ENCODE results near the gene TUSC2. TPM values are rescaled to one million over a fixed set of nuclear protein-coding genes. Genes with fewer than 3 reads are reported as not detected.
A peak's percentile ranks its signal among the peaks of the same experiment; 100 is the strongest.

Gene TUSC2
- total and polyA plus RNA-seq, 9 donors = 12.8 to 19.2 (median 17.0) TPM

DNA sequence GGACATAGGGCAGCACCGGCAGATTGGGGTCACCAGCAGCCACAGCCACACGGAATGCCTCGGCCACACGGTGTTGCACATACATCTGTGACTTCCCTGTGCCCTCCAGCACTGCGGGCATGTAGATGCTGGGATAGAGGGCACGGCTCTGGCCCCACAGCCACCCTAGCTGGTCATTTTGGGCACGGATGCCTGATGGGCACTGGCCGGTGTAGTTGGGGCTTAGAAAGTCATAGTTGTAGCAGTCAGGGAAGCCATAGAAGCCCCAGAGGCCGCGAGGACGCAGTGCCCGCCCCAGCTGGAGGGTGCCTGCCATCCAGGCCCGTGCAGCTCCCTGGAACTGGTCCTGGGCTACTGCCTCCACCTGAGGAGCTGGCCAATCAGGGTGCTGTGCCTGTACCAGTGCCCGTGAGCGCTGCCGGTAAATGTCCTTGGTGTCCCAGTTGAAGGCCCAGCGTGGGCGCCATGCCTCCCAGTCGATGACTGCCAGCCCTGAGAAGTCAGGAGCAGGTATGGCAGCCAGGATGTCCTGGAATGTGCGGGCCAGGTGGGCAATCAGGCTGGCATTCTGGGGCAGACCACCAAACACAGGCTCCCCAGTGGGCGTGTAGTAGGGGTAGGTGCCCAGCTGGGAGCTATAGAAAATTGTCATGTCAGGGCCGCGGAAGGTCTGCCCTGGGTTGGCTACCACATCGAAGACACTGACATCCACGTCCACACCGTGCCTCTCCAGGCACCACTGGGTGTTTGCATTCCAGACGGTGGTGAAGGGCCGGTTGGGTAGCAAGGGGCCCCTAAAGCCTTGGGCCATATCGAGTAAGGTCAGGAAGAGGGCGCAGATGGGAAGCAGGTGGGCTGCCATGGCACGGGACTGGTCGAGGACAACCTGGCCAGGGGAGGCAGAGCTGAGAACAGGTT is 25.7 kb downstream of the TUSC2 start:
- peak; percentile 22 for DNase-seq
- peaks cover 43% of the 10 kb centered on the region for H3K4me1 ChIP-seq (ENCODE audit: control insufficient read depth, insufficient read depth, low read length)

DNA sequence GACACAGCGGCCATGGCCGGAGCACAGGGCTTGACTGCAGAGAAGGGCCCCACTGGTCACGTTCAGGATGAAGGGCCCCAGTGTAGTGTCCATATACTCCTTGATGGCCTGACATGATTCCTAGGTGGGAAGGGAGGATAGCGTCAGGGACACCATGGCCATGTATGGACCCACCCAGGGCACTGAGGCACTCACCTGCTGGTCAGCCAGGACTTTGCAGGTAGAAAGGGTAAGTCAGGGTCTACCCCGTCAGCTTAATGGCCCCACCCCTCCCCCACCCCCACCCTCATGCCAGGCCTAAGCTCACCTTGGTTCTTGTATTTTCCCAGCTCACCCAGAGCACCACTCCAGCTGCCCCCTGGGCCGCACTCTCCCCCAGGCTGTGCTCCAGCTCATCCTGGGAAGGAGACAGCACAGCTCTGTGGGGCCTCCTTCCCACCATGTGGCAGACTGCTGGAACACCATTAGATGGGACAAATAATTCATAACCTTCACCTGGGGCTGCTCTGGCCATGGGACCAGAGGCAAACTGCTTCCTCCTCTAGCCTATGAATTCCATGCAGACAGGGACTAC is 27.3 kb downstream of the TUSC2 start:
- DNase-seq = peak; percentile 31
- Histone ChIP-seq H3K27me3 (ENCODE audit: control insufficient read depth, insufficient read depth, low read length) (no peaks in the 10 kb centered on the region), H3K9me3 (replicated peaks; ENCODE audit: control insufficient read depth, low read depth, low read length) (no peaks in the 10 kb centered on the region), H3K4me3 (ENCODE audit: low read length) (no peak overlapping the region), H3K4me1 (ENCODE audit: control insufficient read depth, insufficient read depth, low read length) (peaks cover 43% of the 10 kb centered on the region), H3K27ac (ENCODE audit: low read length) (peak overlapping the region; percentile 86), H3K36me3 (ENCODE audit: control insufficient read depth, insufficient read depth, low read length) (peaks cover 7% of the 10 kb centered on the region)
- 83% methylated on average over 5 of the region's 6 CpGs for WGBS (ENCODE audit: insufficient coverage)

More for the DNA sequence above, 25.7 kb downstream of the TUSC2 start:
- Histone ChIP-seq H3K4me3 (ENCODE audit: low read length) (no peak overlapping the region), H3K9me3 (replicated peaks; ENCODE audit: control insufficient read depth, low read depth, low read length) (no peaks in the 10 kb centered on the region), H3K27ac (ENCODE audit: low read length) (peak overlapping the region; percentile 65), H3K27me3 (ENCODE audit: control insufficient read depth, insufficient read depth, low read length) (no peaks in the 10 kb centered on the region), H3K36me3 (ENCODE audit: control insufficient read depth, insufficient read depth, low read length) (peaks cover 3% of the 10 kb centered on the region)
- WGBS (ENCODE audit: insufficient coverage) = 83% methylated on average over 32 of the region's 32 CpGs

DNA sequence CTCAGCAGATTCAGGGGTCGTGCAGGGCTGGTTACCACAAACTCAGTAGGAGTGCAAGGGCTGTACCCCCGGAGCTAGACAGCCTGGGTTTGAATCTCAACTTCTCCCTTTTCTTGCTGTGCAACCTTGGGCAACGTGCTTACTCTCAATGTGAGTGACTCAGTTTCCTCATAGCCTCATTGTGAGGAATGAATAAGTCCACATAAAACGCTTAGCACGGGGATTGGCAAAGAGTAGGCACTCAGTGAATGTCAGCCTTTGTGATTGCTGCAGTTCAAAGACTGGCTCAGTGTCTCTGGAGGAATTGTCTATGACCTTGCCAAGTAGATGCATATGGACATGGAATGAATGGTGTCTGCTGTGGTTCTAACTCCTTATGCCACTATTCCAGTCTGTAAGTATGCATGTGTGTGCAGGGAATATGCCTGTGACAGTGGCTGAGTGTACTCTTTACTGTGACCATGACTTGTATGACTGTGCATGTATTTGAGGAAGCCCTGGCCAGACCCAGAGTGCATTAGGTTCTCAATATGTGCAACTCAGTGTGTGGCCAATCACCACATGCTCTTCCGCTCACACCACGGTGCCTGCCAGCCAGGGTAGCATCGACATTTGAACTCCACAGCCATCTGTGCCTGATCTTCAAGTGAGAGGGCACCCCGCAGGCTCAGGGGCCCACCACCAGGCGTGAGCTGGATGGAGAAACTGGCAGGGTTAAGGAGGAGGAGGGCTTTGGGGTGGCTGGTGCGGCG is 27.9 kb downstream of the TUSC2 start:
- peaks cover 43% of the 10 kb centered on the region for H3K4me1 ChIP-seq (ENCODE audit: control insufficient read depth, insufficient read depth, low read length)
- peak; percentile 68 for DNase-seq

DNA sequence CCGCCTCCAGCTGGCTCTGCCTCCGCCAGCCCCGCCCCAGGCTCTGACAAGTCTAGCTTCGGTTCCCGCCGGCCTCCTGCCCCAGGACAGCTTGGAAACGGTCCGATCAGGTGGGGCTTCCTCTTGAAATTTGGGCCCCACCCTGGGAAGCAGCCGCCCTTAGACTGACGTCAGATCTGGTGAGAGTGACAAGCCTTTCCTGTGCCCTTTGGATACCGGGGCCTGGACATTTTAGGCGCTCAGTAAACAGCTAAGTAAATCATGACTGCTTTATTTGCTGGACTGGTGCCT is 28.4 kb downstream of the TUSC2 start:
- H3K36me3 ChIP-seq (ENCODE audit: control insufficient read depth, insufficient read depth, low read length) = peaks cover 7% of the 10 kb centered on the region
- H3K4me1 ChIP-seq (ENCODE audit: control insufficient read depth, insufficient read depth, low read length) = peaks cover 43% of the 10 kb centered on the region
- 0% methylated on average over 12 of the region's 12 CpGs for WGBS (ENCODE audit: insufficient coverage)
- no peak for DNase-seq
- H3K27me3 ChIP-seq (ENCODE audit: control insufficient read depth, insufficient read depth, low read length) = no peaks in the 10 kb centered on the region
- no peaks in the 10 kb centered on the region for H3K9me3 ChIP-seq (replicated peaks; ENCODE audit: control insufficient read depth, low read depth, low read length)
- H3K27ac ChIP-seq (ENCODE audit: low read length) = peak overlapping the region; percentile 86
- peak overlapping the region; percentile 50 for H3K4me3 ChIP-seq (ENCODE audit: low read length)

More for the DNA sequence above, 27.9 kb downstream of the TUSC2 start:
- 48% methylated on average over 12 of the region's 12 CpGs for WGBS (ENCODE audit: insufficient coverage)
- H3K36me3 ChIP-seq (ENCODE audit: control insufficient read depth, insufficient read depth, low read length) = peaks cover 7% of the 10 kb centered on the region
- no peaks in the 10 kb centered on the region for H3K9me3 ChIP-seq (replicated peaks; ENCODE audit: control insufficient read depth, low read depth, low read length)
- peak overlapping the region; percentile 50 for H3K4me3 ChIP-seq (ENCODE audit: low read length)
- H3K27ac ChIP-seq (ENCODE audit: low read length) = peak overlapping the region; percentile 86
- no peaks in the 10 kb centered on the region for H3K27me3 ChIP-seq (ENCODE audit: control insufficient read depth, insufficient read depth, low read length)

DNA sequence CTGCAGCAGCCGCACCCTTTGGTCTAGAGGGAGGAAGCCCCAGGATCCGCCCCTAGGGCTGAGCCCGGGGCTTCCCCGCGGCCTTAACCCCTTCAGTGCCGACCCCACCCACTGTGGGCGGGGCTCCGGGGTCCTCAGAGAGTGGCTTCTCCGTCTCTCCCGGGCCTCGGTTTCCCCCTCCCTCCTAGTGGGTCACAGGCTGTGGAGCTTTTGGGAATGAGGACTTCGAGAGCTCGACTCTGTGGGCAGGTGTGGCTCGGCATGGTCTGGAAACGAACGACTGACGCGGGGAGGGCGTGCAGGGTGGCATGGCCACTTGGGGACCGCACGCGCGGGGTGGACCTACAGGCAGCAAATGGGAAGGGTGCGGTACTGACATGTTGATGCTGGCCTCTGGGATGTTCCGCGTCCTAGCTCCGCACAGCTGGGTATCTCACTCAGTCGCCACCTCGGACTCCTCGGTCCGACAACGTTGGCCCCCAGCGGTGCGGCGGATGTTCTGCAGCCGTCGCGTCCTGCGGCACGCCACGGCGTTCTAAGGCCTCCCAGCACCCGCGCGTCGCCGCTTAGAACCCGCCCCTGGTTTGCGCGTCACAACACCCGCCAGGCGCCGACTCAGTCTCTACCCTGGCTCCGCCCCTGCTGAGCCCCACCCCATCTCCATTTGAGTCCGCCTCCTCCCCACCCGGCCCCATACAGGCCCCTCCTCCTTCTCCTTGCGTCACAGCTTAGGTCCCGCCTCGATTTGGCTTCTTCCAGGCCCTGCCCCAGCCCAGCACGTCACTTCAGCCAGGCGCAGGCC is 29.0 kb downstream of the TUSC2 start, which contains the start of the genes HYAL3 and NAA80:
Gene HYAL3, minus strand, starts transcription at position 570 of the 802 bp plus-strand sequence. CDS start 3,803 bp downstream, outside the sequence.
Gene NAA80, minus strand, starts transcription at position 570 of the 802 bp plus-strand sequence. CDS start 1,942 bp downstream, outside the sequence.
- H3K27ac ChIP-seq (ENCODE audit: low read length) = peak within 1 kb of the TSS; percentile 93
- peaks cover 7% of the 10 kb centered on the region for H3K36me3 ChIP-seq (ENCODE audit: control insufficient read depth, insufficient read depth, low read length)
- peaks cover 43% of the 10 kb centered on the region for H3K4me1 ChIP-seq (ENCODE audit: control insufficient read depth, insufficient read depth, low read length)
- H3K27me3 ChIP-seq (ENCODE audit: control insufficient read depth, insufficient read depth, low read length) = no peaks in the 10 kb centered on the region
- H3K9me3 ChIP-seq (replicated peaks; ENCODE audit: control insufficient read depth, low read depth, low read length) = no peaks in the 10 kb centered on the region
- peak; percentile 100 for DNase-seq
- H3K4me3 ChIP-seq (ENCODE audit: low read length) = peak within 1 kb of the TSS; percentile 88
- under 1% methylated on average over 50 of the region's 61 CpGs for WGBS (ENCODE audit: insufficient coverage)

DNA sequence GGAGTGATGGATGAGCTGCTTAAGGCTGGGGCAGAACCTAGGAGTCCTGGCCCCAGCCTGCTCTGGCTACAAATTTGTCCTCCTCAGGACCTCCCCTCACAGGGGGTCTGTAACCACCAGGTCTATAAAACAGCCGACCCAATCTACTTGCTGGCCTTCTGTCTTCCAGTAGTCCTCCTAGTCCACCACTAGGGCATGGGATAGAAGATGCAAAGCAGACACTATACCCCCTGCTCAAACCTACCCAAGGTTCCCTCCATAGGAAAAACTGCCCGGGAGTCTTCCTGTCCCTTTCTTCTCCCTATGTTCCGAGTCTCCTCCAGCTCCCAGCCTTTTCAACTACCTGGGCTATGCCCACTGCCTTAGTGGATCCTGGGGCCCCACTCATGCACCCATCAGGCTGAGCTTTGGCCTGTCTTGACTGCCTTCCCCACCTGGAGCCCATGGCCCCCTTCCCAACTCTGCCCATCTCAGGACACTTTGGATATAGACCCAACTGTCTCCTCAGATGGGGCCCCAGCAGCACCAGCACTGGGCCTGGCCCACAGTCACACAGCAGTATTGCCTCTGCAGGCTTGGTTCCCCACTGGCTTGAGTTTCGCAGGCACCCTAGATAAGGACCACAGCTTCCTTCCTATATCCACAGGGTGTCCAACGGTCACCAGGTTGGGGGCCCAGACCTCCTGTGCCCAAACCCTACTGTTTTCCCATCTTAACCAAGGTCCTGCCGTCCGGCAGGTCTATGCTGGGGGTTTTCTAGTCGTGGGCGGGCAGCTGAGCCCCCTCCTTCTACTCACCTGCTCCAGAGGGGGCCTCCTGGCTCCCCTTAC is 29.9 kb downstream of the TUSC2 start:
- Histone ChIP-seq H3K9me3 (replicated peaks; ENCODE audit: control insufficient read depth, low read depth, low read length) (no peaks in the 10 kb centered on the region), H3K36me3 (ENCODE audit: control insufficient read depth, insufficient read depth, low read length) (peaks cover 7% of the 10 kb centered on the region), H3K4me1 (ENCODE audit: control insufficient read depth, insufficient read depth, low read length) (peaks cover 40% of the 10 kb centered on the region), H3K27ac (ENCODE audit: low read length) (peak overlapping the region; percentile 93), H3K27me3 (ENCODE audit: control insufficient read depth, insufficient read depth, low read length) (no peaks in the 10 kb centered on the region), H3K4me3 (ENCODE audit: low read length) (peak overlapping the region; percentile 88)
- DNase-seq = peak; percentile 28
- WGBS (ENCODE audit: insufficient coverage) = 36% methylated on average over 6 of the region's 9 CpGs

DNA sequence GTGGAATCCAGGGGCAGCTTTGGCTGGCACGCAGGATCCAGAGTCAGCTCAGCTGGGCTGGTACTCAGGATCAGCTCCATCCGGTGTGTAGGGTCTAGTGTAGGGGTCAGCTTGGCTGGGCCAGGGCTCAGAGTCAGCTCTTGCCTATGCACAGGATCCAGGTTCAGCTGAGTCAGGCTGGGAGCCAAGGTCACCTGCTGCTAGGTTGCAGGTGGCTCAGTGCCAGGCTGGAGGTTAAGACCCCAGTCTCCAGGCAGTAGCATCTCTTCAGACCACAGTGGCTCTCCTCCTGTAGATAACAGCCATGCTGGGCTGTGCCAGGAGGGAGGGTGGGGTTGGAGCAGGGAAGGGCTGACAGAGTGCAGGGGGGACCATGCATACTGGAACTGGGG is 30.6 kb downstream of the TUSC2 start:
- peak; percentile 42 for DNase-seq
- no peaks in the 10 kb centered on the region for H3K27me3 ChIP-seq (ENCODE audit: control insufficient read depth, insufficient read depth, low read length)
- H3K27ac ChIP-seq (ENCODE audit: low read length) = no peak overlapping the region
- peaks cover 7% of the 10 kb centered on the region for H3K36me3 ChIP-seq (ENCODE audit: control insufficient read depth, insufficient read depth, low read length)
- H3K9me3 ChIP-seq (replicated peaks; ENCODE audit: control insufficient read depth, low read depth, low read length) = no peaks in the 10 kb centered on the region
- H3K4me1 ChIP-seq (ENCODE audit: control insufficient read depth, insufficient read depth, low read length) = peaks cover 39% of the 10 kb centered on the region
- no peak overlapping the region for H3K4me3 ChIP-seq (ENCODE audit: low read length)
- 100% methylated on average over 2 of the region's 2 CpGs for WGBS (ENCODE audit: insufficient coverage)

DNA sequence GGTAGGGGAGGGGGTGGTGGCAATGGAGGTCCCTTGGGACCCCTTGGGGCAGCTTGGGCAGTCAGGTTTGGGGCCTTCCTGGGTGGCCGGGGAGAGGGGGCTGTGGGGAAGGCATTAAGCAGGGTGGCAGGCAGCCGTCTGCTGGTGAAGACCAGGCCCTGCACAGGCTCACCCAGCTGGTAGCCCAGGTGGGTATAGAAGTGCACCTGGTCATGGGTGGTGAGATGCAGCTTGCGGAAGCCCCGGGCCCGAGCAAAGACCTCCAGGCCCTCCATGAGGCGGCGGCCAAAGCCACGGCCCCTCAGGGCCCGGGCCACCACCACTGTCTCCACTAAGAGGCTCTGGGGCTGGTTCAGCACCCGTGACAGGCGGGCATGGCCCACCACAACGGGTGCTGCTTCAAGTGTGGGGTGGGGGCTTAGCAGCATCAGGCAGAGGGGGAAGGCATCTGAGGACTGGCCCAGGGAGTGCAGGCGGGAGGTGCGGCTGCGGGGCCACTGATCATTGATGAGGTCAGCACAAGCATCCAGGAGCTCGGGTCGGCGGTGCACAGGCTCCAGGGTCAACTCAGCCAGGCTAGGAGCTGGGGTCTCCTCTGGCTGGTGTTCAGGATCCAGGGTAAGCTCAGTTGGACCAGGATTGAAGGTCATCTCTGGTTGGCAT is 31.2 kb downstream of the TUSC2 start:
- H3K9me3 ChIP-seq (replicated peaks; ENCODE audit: control insufficient read depth, low read depth, low read length) = no peaks in the 10 kb centered on the region
- no peak overlapping the region for H3K4me3 ChIP-seq (ENCODE audit: low read length)
- H3K27me3 ChIP-seq (ENCODE audit: control insufficient read depth, insufficient read depth, low read length) = no peaks in the 10 kb centered on the region
- H3K4me1 ChIP-seq (ENCODE audit: control insufficient read depth, insufficient read depth, low read length) = peaks cover 37% of the 10 kb centered on the region
- 90% methylated on average over 14 of the region's 18 CpGs for WGBS (ENCODE audit: insufficient coverage)
- H3K36me3 ChIP-seq (ENCODE audit: control insufficient read depth, insufficient read depth, low read length) = peaks cover 7% of the 10 kb centered on the region
- H3K27ac ChIP-seq (ENCODE audit: low read length) = no peak overlapping the region
- DNase-seq = no peak
